Endothelial cell of umbilical vein (primary cell): ENCODE results near the gene PTPRE.

ENCODE experiments used
- CTCF ChIP-seq, 2 donors: IDR thresholded peaks; 1 replicate in 1 of 2; 2 replicates in 1 of 2; pipeline ENCODE4 v1.5.1; 2011; ENCODE audit warnings: low read length in 2 of 2, mild to moderate bottlenecking in 2 of 2, moderate library complexity in 2 of 2, control low read depth in 1 of 2, inconsistent platforms in 1 of 2, low read depth in 1 of 2; ENCODE audit not compliant: insufficient read depth in 1 of 2; ENCODE audit errors: extremely low read depth in 1 of 2
- EZH2 ChIP-seq: IDR thresholded peaks from 2 replicates; pipeline ENCODE4 v1.6.1; 2012; ENCODE audit warnings: borderline replicate concordance, low read depth, mild to moderate bottlenecking, moderate library complexity, low read length, inconsistent platforms; ENCODE audit not compliant: severe bottlenecking
- FOS ChIP-seq: IDR thresholded peaks from 2 replicates; pipeline ENCODE4 v1.6.1; 2011; ENCODE audit warnings: mild to moderate bottlenecking, low read length, moderate library complexity, borderline replicate concordance; ENCODE audit not compliant: insufficient read depth
- MAX ChIP-seq: IDR thresholded peaks from 2 replicates; pipeline ENCODE4 v1.6.1; 2011; ENCODE audit not compliant: insufficient read depth, insufficient read length
- MYC ChIP-seq: IDR thresholded peaks from one replicate; pipeline ENCODE4 v1.6.1; 2011; ENCODE audit warnings: mild to moderate bottlenecking, low read depth, low read length
- POLR2A ChIP-seq: IDR thresholded peaks from 2 replicates; pipeline ENCODE4 v1.6.1; 2012; ENCODE audit warnings: low read depth, mild to moderate bottlenecking, control low read depth, low read length
- POLR2AphosphoS5 ChIP-seq: IDR thresholded peaks from 2 replicates; pipeline ENCODE4 v1.6.1; 2012; ENCODE audit warnings: low read depth, mild to moderate bottlenecking, control low read depth, low read length, moderate library complexity; ENCODE audit not compliant: insufficient read depth

- no peak for TF ChIP-seq CTCF (IDR thresholded peaks at IDR 0.05; ENCODE audit: extremely low read depth in 1 of 2, insufficient read depth in 1 of 2, low read depth in 1 of 2, low read length in 2 of 2)
- TF ChIP-seq EZH2 = no peak
- no peak for TF ChIP-seq POLR2AphosphoS5
- no peak for TF ChIP-seq POLR2A
- TF ChIP-seq MAX = no peak
- no peak for TF ChIP-seq MYC
- TF ChIP-seq FOS = no peak
These were observed 151.3 kb downstream of the PTPRE start for GRCh38 chr10:128058106-128058749.
